GM03348 (cell line): ENCODE results near the gene MAGIX.
A peak's percentile ranks its signal among the peaks of the same experiment; 100 is the strongest.
"Not testable (repeated sequence)": the region's sequence is repeated elsewhere in the genome, so short reads cannot be mapped to it uniquely, and the experiment has no call there.

Source experiments
- DNase-seq: peaks from one replicate; pipeline ENCODE4 v3.0.0; 2012; ENCODE audit warnings: low spot score

The MAGIX gene

DNA sequence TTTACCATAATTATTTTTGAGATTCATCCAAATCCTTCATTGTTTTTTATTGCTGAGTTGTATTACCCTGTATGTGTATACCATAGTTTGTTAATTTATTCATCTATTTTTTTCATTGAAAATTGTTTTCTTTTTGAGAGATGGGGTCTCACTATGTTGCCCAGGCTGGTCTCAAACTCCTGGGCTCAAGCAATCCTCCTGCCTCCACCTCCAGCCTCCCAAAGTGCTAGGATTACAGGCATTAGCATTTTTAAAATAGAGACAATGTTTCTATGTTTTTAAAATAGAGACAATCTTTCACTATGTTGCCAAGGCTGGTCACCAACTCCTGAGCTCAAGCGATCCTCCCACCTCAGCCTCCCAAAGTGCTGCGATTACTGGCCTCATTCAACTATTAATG lies 1.6 kb upstream of the MAGIX start:
- no peak for DNase-seq

- no peak for DNase-seq
Observed at GRCh38 chrX:49161632-49162031, 926 bp upstream of the MAGIX start.

DNA sequence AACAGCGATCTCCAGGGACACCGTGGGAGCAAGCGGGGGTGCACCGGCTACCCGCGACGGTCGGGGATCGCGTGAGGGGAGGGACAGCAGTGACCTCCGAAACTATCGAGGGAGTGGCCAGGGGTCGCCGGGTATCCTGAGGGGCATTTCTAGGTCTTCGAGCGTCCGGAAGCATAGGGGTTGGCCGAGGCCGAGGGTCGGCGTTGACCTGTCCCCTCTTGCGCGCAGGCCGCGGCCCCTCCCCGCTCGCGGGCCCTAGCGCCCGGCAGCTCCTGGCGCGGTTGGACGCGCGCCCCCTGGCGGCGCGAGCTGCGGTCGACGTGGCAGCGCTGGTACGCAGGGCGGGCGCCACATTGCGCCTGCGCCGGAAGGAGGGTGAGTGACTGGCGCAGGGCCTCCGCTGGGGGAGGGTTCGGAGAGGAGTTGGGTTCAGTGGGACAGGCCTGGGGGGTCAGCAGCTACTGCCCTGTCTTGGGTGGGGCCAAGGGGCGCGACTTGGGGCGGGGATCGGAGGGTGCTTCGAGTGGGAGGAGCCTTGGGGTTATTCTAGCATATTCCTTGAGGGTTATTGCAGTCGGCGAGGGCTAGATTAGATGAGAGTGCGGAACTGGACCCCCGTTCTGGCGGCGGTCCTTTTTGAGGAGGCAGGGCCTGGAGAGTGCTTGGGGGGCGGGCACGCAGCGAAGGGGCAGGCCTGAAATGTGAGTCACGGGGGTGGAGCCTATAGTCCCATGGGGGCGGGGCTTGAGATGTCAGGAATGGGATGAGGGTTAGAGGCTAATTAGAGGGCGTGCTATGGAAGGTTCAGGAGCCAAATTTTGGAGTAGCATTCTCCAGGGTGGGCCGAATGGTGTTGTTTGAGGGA lies 1.2 kb downstream of the MAGIX start:
- DNase-seq: peak; percentile 87

DNA sequence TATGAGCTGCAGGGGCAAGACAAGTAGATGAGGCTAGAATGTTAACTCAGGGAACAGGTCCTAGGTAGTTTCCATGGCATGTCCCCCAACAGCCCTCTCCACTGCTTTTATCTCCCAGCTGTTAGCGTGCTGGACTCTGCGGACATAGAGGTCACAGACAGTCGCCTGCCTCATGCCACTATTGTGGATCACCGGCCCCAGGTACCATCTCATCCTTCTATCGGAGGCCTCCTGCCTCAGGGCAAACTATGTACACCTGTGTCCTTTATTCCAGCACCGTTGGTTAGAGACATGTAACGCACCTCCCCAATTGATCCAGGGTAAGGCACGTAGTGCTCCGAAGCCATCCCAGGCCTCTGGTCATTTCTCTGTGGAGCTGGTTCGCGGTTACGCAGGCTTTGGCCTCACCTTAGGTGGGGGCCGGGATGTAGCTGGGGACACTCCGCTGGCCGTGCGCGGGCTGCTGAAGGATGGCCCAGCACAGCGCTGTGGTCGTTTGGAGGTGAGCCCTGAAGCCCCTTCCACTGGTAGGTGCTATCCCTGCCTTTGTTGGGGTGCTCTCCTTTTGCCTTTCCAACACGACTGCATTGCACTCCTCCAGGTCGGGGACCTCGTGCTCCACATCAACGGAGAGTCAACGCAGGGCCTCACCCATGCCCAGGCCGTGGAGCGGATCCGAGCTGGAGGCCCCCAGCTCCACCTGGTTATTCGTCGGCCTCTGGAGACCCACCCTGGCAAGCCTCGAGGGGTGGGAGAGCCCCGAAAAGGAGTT lies 2.2 kb downstream of the MAGIX start:
- no peak for DNase-seq

DNA sequence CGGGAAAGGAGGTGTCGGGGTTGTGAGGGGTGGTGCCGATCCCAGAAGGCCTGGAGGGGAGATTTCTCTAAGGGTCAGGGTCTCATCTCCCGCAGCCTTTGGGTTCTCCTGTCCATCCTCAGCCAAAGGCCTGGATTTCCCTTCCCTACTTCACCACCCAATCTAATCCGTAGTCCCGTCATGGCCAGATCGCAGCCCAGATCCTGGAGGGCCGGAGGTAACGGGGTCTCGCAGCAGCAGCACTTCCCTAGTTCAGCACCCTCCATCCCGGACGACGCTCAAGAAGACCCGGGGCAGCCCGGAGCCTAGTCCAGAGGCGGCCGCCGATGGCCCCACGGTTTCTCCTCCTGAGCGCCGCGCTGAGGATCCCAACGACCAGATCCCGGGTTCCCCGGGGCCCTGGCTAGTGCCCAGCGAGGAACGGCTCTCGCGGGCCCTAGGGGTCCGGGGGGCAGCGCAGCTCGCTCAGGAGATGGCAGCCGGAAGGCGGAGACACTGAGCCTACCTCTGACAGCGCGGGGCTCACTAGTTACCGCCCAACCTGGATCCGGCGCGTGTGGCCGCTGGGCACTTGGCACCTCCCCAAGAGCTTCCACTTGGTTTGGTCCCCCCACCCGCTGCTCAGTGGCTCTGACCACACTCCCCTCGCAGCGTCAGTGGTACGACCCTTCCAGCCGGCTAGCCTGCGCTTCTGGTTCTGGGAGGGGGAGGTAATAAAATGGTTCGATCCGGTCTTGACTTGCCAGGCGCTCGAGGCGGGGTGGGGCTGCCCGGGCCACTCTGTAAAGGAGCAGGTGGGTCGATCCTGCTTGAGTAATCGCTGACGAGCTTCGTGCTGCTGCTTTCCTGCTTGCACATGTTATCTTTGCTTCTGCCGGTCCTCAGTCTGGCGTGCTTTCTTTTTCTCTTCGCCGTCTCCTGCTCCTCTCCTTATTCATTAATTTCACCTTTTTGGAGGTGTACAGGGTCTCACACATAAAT lies 3.6 kb downstream of the MAGIX start:
- no peak for DNase-seq

GRCh38 chrX:49166914-49167739 lies 4.6 kb downstream of the MAGIX start:
- no peak for DNase-seq

DNA sequence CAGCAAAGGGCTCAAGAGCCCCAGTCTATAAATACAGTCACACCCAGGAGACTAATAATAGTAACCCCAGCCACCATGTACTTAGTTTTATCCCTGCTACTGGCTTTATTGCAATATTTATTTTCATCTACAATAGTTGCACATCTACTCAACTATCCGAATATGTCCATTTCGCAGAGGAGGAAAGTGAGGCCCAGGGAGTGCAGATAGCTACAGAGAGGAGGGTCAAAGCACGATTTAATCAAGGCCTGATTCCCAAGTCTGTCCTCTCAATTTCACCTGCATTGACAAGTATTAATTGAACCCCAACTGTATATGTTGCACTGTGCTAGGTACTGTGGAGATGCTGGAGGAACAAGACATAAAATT lies 5.2 kb downstream of the MAGIX start:
- DNase-seq: no peak

DNA sequence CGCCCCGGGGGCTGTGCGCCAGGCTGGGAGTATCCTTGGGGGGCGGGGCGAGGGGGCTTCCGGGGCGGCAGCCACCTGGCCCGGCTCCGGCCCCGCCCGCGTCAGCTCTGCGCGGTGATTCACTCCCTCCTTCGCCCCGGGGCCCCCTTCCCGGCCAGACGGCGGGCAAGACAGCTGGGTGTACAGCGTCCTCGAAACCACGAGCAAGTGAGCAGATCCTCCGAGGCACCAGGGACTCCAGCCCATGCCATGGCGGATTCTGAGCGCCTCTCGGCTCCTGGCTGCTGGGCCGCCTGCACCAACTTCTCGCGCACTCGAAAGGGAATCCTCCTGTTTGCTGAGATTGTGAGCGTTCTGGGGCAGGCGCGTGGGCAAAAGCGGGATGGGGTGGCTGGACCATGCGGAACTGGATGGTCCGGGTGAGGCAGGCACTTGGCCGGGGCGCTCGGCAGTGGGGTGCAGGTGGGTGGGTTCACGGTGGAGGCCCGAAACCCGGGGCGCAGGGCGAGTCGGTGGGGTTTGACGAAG lies 9.3 kb downstream of the MAGIX start, which contains the start of gene PLP2:
PLP2 (plus strand) TSS at position 147 of the 528 bp plus-strand sequence; CDS start at position 250, 103 bp downstream.
- DNase-seq: peak; percentile 62

GRCh38 chrX:49172280-49172780 lies 9.8 kb downstream of the MAGIX start:
- DNase-seq: peak; percentile 65

DNA sequence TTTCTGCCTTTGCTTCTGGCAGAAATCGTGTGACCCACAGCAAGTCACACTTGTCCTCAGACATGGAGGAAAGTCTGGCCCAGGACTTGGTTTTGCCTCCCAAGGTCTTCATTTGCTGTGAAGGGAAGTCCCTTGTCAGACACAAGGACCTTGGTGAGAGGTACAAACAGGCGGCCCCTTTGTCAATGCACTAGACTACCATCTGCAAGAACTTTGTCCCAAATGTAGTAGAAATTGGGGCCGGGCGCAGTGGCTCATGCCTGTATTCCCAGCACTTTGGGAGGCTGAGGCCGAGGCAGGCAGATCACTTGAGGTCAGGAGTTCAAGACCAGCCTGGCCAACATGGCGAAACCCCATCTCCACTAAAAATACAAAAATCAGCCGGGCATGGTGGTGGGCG lies 11.0 kb downstream of the MAGIX start:
- DNase-seq: not testable (repeated sequence)

GRCh38 chrX:49174723-49175122 lies 12.2 kb downstream of the MAGIX start:
- no peak for DNase-seq

DNA sequence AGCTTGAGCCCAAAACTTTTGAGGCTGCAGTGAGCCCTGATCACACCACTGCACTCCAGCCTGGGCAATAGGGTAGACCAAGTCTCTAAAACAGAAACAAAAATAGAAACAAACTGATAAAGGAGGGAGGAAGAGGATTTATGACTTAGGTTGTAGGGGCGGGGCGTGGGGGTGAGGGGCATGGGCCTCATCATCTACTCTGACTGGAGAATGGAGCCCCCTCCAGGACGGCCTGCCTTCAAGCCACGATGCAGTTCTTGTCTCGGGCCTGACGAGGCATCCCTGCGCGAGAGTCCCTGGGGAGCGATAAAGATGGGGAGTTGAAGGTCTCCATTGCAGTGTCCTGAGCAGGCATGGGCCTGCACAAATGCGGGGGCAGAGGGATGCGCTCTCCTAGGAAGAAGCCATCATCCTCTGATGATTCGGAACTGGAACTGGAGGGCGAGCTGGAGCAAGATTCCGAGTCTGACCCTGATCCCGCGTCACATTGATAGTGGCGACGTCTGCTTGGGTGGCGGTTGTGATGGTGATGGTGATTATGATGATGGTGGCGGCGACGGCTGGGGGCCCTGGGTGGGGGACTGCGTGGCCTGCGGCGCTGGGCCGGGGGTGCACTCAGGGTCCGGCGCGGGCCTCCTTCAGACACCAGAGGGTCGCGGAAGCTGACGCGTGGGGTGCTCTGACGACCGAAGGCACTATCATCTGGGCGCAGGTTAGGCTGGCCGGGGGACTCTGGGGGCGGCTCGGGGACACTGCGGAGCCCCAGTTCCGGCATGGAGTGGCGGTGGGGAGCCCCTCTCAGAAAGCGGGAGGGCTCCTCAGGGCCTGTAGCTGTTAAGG lies 13.1 kb downstream of the MAGIX start:
- no peak for DNase-seq

DNA sequence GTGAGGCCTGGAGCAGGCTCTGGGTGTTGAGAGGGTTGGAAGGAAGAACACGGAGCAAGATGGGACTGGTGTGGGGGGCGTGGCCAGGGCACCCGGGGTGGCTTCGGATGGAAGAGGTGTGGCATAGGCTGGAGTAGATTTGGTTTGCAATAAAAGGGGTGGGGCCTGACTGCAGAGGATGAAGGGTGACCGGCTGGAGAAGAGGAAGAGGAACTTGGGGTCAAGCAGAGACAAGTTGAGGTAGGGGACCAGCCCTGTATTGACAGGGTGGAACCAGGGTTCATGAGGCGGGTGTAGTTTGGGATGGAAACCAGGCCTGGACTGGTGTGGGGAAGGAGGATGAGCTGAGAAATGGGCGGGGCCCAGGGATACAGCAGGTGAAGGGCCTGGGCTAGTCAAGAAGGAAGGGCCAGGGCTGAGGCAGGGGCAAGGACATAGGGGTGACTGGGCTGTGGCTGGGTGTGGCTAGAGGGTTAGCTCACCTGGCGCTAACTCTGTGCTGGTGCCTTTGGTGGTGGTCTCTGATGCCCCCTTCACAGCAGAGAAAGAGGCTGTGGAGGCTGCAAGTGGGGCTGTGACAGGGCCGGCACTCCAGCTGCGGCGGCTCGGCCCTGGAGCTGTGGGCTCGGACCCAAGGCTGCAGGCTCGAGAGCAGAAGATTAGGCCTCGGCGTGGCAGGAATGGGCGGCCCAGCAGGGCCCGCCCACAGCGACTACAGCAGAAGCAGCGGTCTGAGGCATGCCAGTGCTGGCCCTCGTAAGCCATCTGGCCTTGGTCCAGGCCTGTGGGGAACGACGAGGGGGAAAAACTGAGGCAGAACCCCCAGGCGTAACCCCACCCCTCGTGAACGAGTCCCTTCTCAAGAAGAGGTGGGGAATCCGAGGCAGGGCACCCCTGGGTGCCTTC lies 14.1 kb downstream of the MAGIX start:
- no peak for DNase-seq

- no peak for DNase-seq
Observed at GRCh38 chrX:49177338-49177833, 14.8 kb downstream of the MAGIX start.

GRCh38 chrX:49177873-49178480 lies 15.4 kb downstream of the MAGIX start:
- DNase-seq: no peak

DNA sequence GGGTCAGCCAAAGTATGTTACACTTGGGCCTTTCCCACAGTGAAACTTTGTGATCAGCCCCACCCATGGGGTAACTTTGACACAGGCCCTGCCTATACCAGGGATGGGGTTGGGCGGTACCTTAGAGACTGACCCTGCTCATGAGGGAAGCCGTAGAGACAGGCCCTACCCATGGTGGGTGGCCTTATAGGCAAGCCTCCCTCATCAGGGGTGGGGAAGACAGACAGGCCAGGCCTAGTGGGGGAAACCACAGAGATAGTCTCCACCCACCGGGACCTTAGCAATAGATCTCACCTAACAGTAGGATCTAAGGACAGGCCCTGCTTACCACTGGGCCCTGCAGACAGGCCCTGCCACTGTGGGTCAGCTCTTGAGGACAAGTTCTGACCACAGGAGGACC lies 16.0 kb downstream of the MAGIX start:
- DNase-seq: no peak

- no peak for DNase-seq
Observed at GRCh38 chrX:49179358-49179757, 16.8 kb downstream of the MAGIX start.

GRCh38 chrX:49183701-49184281 lies 21.2 kb downstream of the MAGIX start:
- DNase-seq: no peak
